GM23338 (cell line): Measurements from ENCODE around the gene MPIG6B. TPM values are rescaled to one million over a fixed set of nuclear protein-coding genes. Genes with fewer than 3 reads are reported as not detected.

Source experiments
- ATAC-seq: fragments of 200-7000 bp; cut with Tn5 transposase; 3 replicates; pipeline ENCODE4 v1.9.1; 2020
- DNase-seq: peaks from one replicate; pipeline ENCODE4 v3.0.0-alpha.2; 2015; ENCODE audit warnings: low spot score
- H2AFZ ChIP-seq: fragments of 200-600 bp; sonication (generic); 2 replicates; pipeline ENCODE4 v1.8.0; 2016; ENCODE audit warnings: antibody characterized with exemption, mild to moderate bottlenecking, moderate library complexity
- H3F3A ChIP-seq: fragments of 200-600 bp; sonication (generic); replicated peaks from 2 replicates; pipeline ENCODE4 v1.8.0; 2017; ENCODE audit warnings: antibody characterized with exemption, mixed run types, low read depth
- H3K27ac ChIP-seq: fragments of 200-600 bp; sonication (generic); 2 replicates; pipeline ENCODE4 v1.6.1; 2016; ENCODE audit warnings: low read depth
- H3K27me3 ChIP-seq: fragments of 200-600 bp; sonication (generic); 2 replicates; pipeline ENCODE4 v1.8.0; 2016; ENCODE audit warnings: mild to moderate bottlenecking, mixed run types, moderate library complexity; ENCODE audit not compliant: insufficient read depth
- H3K36me3 ChIP-seq: fragments of 200-600 bp; sonication (generic); 2 replicates; pipeline ENCODE4 v1.8.0; 2016; ENCODE audit warnings: mild to moderate bottlenecking; ENCODE audit not compliant: insufficient read depth
- H3K4me1 ChIP-seq: fragments of 200-600 bp; sonication (generic); 2 replicates; pipeline ENCODE4 v1.8.0; 2016; ENCODE audit warnings: mild to moderate bottlenecking, moderate library complexity; ENCODE audit not compliant: insufficient read depth
- H3K4me2 ChIP-seq: fragments of 200-600 bp; sonication (generic); 2 replicates; pipeline ENCODE4 v1.7.1; 2017; ENCODE audit warnings: mixed run types
- H3K4me3 ChIP-seq: fragments of 200-600 bp; sonication (generic); 2 replicates; pipeline ENCODE4 v1.6.1; 2016; ENCODE audit warnings: mixed run types
- H3K79me2 ChIP-seq: fragments of 200-600 bp; sonication (generic); replicated peaks from 2 replicates; pipeline ENCODE4 v1.8.0; 2017; ENCODE audit warnings: mild to moderate bottlenecking; ENCODE audit not compliant: insufficient read depth
- H3K9me2 ChIP-seq: fragments of 200-600 bp; sonication (generic); 2 replicates; pipeline ENCODE4 v1.8.0; 2017; ENCODE audit not compliant: insufficient read depth
- H4K20me1 ChIP-seq: fragments of 200-600 bp; sonication (generic); replicated peaks from 2 replicates; pipeline ENCODE4 v1.8.0; 2017; ENCODE audit warnings: mild to moderate bottlenecking; ENCODE audit not compliant: insufficient read depth
- H3K27ac Mint-ChIP-seq: 2 replicates; pipeline ENCODE4 v1.8.0; 2020; ENCODE audit warnings: inconsistent platforms, mild to moderate bottlenecking, moderate library complexity, mixed read lengths
- H3K27me3 Mint-ChIP-seq: 3 replicates; pipeline ENCODE4 v1.8.0; 2022; ENCODE audit warnings: low read depth, mild to moderate bottlenecking, moderate library complexity, mixed read lengths, inconsistent platforms; ENCODE audit not compliant: insufficient read depth, poor library complexity
- H3K36me3 Mint-ChIP-seq: 3 replicates; pipeline ENCODE4 v1.8.0; 2021; ENCODE audit warnings: low read depth, mild to moderate bottlenecking, inconsistent platforms, moderate library complexity, mixed read lengths
- H3K4me1 Mint-ChIP-seq: 3 replicates; pipeline ENCODE4 v1.8.0; 2020; ENCODE audit warnings: mild to moderate bottlenecking, inconsistent platforms, mixed read lengths
- H3K4me3 Mint-ChIP-seq: 3 replicates; pipeline ENCODE4 v1.8.0; 2021; ENCODE audit warnings: moderate library complexity, mild to moderate bottlenecking, inconsistent platforms, mixed read lengths
- H3K9me3 Mint-ChIP-seq: 3 replicates; pipeline ENCODE4 v1.8.0; 2020; ENCODE audit warnings: moderate library complexity, mild to moderate bottlenecking, inconsistent platforms, mixed read lengths
- CREB1 ChIP-seq: fragments of 250-450 bp; sonication (Bioruptor Pico); IDR thresholded peaks from 2 replicates; pipeline ENCODE4 v1.5.0; 2020; ENCODE audit warnings: low read depth, mild to moderate bottlenecking, moderate library complexity
- EZH2 ChIP-seq: fragments of 200-600 bp; sonication (generic); IDR thresholded peaks from one replicate; pipeline ENCODE4 v1.8.0; 2017; ENCODE audit warnings: antibody characterized with exemption, mild to moderate bottlenecking, low read depth; ENCODE audit not compliant: unreplicated experiment
- EZH2phosphoT487 ChIP-seq: fragments of 200-600 bp; sonication (generic); IDR thresholded peaks from one replicate; pipeline ENCODE4 v1.8.1; 2018; ENCODE audit warnings: antibody characterized with exemption; ENCODE audit not compliant: unreplicated experiment
- JUNB ChIP-seq: IDR thresholded peaks from one replicate; pipeline ENCODE4 v1.6.1; 2016; ENCODE audit warnings: antibody characterized with exemption; ENCODE audit not compliant: unreplicated experiment
- NANOG ChIP-seq: IDR thresholded peaks from 2 replicates; pipeline ENCODE4 v1.6.1; 2016; ENCODE audit warnings: antibody characterized with exemption, borderline replicate concordance
- POLR2AphosphoS5 ChIP-seq: IDR thresholded peaks from 2 replicates; pipeline ENCODE4 v1.6.1; 2016; ENCODE audit warnings: antibody characterized with exemption, low read depth
- STAT1 ChIP-seq: IDR thresholded peaks from one replicate; pipeline ENCODE4 v1.6.1; 2016; ENCODE audit warnings: antibody characterized with exemption; ENCODE audit not compliant: unreplicated experiment
- ZNF114 ChIP-seq: fragments of 250-450 bp; sonication (Bioruptor Pico); IDR thresholded peaks from 2 replicates; pipeline ENCODE4 v1.5.0; 2020; ENCODE audit warnings: mild to moderate bottlenecking, moderate library complexity
- ZNF331 ChIP-seq: fragments of 250-450 bp; sonication (Bioruptor Pico); IDR thresholded peaks from 2 replicates; pipeline ENCODE4 v1.5.0; 2020; ENCODE audit warnings: low read depth, mild to moderate bottlenecking, moderate library complexity
- polyA plus RNA-seq: library from polyadenylated mRNA; unstranded; fragments of >200 nt; fragmentation: Nextera tagmentation; extraction: Ambion mirVana; gene quantifications from 2 replicates; pipeline ENCODE4 v1.2.1, GENCODE V29; 2016
- total RNA-seq: library from RNA; depleted of rRNA; stranded (reverse); fragments of >200 nt; shearing (Covaris generic); gene quantifications from 2 replicates; pipeline ENCODE4 v1.2.3, GENCODE V29; 2014
- TF ChIP-seq, protein P1 (sequence below): IDR thresholded peaks from 2 replicates; pipeline ENCODE4 v1.6.1; 2016; ENCODE audit warnings: antibody characterized with exemption
- TF ChIP-seq, protein P2 (sequence below): IDR thresholded peaks from one replicate; pipeline ENCODE4 v1.6.1; 2018; ENCODE audit warnings: antibody characterized with exemption; ENCODE audit not compliant: unreplicated experiment
- TF ChIP-seq, protein P3 (sequence below): fragments of 250-450 bp; sonication (Bioruptor Pico); IDR thresholded peaks from 2 replicates; pipeline ENCODE4 v1.5.0; 2020; ENCODE audit warnings: mild to moderate bottlenecking, moderate library complexity
- TF ChIP-seq, protein P4 (sequence below), 2 experiments: fragments of 200-600 bp in 1 of 2; sonication (generic) in 1 of 2; conservative IDR thresholded peaks; 2 replicates each; pipeline versions ENCODE4 v1.5.1 to v1.6.1; 2016 to 2017; ENCODE audit warnings: antibody characterized with exemption in 2 of 2, low read depth in 2 of 2, mild to moderate bottlenecking in 2 of 2, moderate library complexity in 1 of 2

The MPIG6B gene
- total and polyA plus RNA-seq, 2 experiments from 2014 or later, result 0.13 TPM; not detected in 1

DNA sequence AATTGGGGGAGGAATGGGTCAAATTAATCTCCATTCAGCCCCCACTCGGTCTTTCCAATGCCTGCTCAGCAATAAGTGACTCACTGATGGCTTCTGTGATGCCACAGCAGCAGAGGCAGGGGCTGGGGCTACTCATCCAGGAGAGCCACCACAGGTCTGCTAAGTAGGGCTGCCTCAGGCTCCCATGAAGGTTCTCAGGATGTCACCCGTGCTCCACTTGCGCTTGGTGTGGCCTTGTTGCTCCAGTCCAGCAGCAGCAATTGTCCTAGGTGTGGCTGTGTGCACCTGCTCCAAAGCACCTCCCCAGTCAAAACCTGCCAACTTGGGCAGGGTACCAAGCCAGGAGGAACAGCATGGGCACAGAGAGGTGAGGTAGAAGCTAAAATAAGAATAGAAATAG lies 1.0 kb upstream of the MPIG6B start:
- no peak overlapping the region for H3K4me2 ChIP-seq
- no peak overlapping the region for H3K27ac Mint-ChIP-seq
- peaks cover 20% of the 10 kb centered on the region for H3K27me3 Mint-ChIP-seq
- peaks cover 14% of the 10 kb centered on the region for H3K4me1 ChIP-seq
- H3K36me3 ChIP-seq, result no peaks in the 10 kb centered on the region
- H3F3A ChIP-seq, result no peaks in the 10 kb centered on the region
- H3K27me3 ChIP-seq, result no peaks in the 10 kb centered on the region
- H3K79me2 ChIP-seq, result no peaks in the 10 kb centered on the region
- no peak overlapping the region for H2AFZ ChIP-seq
- H3K27ac ChIP-seq, result no peak overlapping the region
- peaks cover 15% of the 10 kb centered on the region for H3K36me3 Mint-ChIP-seq
- H4K20me1 ChIP-seq, result no peaks in the 10 kb centered on the region
- H3K9me2 ChIP-seq, result no peaks in the 10 kb centered on the region
- DNase-seq, result no peak
- no peak overlapping the region for H3K4me3 Mint-ChIP-seq
- no peak for ATAC-seq
- H3K9me3 Mint-ChIP-seq, result no peaks in the 10 kb centered on the region; the same call in 2 of the 3 replicates
- H3K4me3 ChIP-seq, result no peak overlapping the region
- peaks cover 20% of the 10 kb centered on the region for H3K4me1 Mint-ChIP-seq
- TF ChIP-seq CREB1 (CRISPR knock-in tag), result no peak
- TF ChIP-seq POLR2AphosphoS5, result no peak
- TF ChIP-seq, protein P1, sequence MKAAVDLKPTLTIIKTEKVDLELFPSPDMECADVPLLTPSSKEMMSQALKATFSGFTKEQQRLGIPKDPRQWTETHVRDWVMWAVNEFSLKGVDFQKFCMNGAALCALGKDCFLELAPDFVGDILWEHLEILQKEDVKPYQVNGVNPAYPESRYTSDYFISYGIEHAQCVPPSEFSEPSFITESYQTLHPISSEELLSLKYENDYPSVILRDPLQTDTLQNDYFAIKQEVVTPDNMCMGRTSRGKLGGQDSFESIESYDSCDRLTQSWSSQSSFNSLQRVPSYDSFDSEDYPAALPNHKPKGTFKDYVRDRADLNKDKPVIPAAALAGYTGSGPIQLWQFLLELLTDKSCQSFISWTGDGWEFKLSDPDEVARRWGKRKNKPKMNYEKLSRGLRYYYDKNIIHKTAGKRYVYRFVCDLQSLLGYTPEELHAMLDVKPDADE, result no peak
- no peak for TF ChIP-seq NANOG
- no peak for TF ChIP-seq JUNB
- TF ChIP-seq, protein P2, sequence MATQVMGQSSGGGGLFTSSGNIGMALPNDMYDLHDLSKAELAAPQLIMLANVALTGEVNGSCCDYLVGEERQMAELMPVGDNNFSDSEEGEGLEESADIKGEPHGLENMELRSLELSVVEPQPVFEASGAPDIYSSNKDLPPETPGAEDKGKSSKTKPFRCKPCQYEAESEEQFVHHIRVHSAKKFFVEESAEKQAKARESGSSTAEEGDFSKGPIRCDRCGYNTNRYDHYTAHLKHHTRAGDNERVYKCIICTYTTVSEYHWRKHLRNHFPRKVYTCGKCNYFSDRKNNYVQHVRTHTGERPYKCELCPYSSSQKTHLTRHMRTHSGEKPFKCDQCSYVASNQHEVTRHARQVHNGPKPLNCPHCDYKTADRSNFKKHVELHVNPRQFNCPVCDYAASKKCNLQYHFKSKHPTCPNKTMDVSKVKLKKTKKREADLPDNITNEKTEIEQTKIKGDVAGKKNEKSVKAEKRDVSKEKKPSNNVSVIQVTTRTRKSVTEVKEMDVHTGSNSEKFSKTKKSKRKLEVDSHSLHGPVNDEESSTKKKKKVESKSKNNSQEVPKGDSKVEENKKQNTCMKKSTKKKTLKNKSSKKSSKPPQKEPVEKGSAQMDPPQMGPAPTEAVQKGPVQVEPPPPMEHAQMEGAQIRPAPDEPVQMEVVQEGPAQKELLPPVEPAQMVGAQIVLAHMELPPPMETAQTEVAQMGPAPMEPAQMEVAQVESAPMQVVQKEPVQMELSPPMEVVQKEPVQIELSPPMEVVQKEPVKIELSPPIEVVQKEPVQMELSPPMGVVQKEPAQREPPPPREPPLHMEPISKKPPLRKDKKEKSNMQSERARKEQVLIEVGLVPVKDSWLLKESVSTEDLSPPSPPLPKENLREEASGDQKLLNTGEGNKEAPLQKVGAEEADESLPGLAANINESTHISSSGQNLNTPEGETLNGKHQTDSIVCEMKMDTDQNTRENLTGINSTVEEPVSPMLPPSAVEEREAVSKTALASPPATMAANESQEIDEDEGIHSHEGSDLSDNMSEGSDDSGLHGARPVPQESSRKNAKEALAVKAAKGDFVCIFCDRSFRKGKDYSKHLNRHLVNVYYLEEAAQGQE, result no peak
- no peak for TF ChIP-seq STAT1
- TF ChIP-seq ZNF331 (CRISPR knock-in tag), result no peak
- TF ChIP-seq, protein P3, sequence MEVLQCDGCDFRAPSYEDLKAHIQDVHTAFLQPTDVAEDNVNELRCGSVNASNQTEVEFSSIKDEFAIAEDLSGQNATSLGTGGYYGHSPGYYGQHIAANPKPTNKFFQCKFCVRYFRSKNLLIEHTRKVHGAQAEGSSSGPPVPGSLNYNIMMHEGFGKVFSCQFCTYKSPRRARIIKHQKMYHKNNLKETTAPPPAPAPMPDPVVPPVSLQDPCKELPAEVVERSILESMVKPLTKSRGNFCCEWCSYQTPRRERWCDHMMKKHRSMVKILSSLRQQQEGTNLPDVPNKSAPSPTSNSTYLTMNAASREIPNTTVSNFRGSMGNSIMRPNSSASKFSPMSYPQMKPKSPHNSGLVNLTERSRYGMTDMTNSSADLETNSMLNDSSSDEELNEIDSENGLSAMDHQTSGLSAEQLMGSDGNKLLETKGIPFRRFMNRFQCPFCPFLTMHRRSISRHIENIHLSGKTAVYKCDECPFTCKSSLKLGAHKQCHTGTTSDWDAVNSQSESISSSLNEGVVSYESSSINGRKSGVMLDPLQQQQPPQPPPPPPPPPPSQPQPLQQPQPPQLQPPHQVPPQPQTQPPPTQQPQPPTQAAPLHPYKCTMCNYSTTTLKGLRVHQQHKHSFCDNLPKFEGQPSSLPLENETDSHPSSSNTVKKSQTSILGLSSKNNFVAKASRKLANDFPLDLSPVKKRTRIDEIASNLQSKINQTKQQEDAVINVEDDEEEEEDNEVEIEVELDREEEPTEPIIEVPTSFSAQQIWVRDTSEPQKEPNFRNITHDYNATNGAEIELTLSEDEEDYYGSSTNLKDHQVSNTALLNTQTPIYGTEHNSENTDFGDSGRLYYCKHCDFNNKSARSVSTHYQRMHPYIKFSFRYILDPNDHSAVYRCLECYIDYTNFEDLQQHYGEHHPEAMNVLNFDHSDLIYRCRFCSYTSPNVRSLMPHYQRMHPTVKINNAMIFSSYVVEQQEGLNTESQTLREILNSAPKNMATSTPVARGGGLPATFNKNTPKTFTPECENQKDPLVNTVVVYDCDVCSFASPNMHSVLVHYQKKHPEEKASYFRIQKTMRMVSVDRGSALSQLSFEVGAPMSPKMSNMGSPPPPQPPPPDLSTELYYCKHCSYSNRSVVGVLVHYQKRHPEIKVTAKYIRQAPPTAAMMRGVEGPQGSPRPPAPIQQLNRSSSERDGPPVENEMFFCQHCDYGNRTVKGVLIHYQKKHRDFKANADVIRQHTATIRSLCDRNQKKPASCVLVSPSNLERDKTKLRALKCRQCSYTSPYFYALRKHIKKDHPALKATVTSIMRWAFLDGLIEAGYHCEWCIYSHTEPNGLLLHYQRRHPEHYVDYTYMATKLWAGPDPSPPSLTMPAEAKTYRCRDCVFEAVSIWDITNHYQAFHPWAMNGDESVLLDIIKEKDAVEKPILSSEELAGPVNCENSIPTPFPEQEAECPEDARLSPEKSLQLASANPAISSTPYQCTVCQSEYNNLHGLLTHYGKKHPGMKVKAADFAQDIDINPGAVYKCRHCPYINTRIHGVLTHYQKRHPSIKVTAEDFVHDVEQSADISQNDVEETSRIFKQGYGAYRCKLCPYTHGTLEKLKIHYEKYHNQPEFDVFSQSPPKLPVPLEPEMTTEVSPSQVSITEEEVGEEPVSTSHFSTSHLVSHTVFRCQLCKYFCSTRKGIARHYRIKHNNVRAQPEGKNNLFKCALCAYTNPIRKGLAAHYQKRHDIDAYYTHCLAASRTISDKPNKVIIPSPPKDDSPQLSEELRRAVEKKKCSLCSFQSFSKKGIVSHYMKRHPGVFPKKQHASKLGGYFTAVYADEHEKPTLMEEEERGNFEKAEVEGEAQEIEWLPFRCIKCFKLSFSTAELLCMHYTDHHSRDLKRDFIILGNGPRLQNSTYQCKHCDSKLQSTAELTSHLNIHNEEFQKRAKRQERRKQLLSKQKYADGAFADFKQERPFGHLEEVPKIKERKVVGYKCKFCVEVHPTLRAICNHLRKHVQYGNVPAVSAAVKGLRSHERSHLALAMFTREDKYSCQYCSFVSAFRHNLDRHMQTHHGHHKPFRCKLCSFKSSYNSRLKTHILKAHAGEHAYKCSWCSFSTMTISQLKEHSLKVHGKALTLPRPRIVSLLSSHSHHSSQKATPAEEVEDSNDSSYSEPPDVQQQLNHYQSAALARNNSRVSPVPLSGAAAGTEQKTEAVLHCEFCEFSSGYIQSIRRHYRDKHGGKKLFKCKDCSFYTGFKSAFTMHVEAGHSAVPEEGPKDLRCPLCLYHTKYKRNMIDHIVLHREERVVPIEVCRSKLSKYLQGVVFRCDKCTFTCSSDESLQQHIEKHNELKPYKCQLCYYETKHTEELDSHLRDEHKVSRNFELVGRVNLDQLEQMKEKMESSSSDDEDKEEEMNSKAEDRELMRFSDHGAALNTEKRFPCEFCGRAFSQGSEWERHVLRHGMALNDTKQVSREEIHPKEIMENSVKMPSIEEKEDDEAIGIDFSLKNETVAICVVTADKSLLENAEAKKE (CRISPR knock-in tag), result no peak
- TF ChIP-seq, protein P4, sequence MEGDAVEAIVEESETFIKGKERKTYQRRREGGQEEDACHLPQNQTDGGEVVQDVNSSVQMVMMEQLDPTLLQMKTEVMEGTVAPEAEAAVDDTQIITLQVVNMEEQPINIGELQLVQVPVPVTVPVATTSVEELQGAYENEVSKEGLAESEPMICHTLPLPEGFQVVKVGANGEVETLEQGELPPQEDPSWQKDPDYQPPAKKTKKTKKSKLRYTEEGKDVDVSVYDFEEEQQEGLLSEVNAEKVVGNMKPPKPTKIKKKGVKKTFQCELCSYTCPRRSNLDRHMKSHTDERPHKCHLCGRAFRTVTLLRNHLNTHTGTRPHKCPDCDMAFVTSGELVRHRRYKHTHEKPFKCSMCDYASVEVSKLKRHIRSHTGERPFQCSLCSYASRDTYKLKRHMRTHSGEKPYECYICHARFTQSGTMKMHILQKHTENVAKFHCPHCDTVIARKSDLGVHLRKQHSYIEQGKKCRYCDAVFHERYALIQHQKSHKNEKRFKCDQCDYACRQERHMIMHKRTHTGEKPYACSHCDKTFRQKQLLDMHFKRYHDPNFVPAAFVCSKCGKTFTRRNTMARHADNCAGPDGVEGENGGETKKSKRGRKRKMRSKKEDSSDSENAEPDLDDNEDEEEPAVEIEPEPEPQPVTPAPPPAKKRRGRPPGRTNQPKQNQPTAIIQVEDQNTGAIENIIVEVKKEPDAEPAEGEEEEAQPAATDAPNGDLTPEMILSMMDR (conservative IDR thresholded peaks at IDR 0.05; ENCODE audit: low read depth in 2 of 2), result no peak
- no peak for TF ChIP-seq ZNF114 (CRISPR knock-in tag)
- TF ChIP-seq EZH2phosphoT487, result no peak
- no peak for TF ChIP-seq EZH2
